GM19468 (cell line): ENCODE results near the gene COPE.

Experiments used
- ATAC-seq: cut with Tn5 transposase; IDR thresholded peaks from one replicate; pipeline ENCODE4 v1.9.1; 2021; ENCODE audit warnings: mild to moderate bottlenecking, moderate library complexity, moderate number of reproducible peaks; ENCODE audit not compliant: unreplicated experiment; ENCODE audit errors: extremely low read depth

COPE gene

DNA sequence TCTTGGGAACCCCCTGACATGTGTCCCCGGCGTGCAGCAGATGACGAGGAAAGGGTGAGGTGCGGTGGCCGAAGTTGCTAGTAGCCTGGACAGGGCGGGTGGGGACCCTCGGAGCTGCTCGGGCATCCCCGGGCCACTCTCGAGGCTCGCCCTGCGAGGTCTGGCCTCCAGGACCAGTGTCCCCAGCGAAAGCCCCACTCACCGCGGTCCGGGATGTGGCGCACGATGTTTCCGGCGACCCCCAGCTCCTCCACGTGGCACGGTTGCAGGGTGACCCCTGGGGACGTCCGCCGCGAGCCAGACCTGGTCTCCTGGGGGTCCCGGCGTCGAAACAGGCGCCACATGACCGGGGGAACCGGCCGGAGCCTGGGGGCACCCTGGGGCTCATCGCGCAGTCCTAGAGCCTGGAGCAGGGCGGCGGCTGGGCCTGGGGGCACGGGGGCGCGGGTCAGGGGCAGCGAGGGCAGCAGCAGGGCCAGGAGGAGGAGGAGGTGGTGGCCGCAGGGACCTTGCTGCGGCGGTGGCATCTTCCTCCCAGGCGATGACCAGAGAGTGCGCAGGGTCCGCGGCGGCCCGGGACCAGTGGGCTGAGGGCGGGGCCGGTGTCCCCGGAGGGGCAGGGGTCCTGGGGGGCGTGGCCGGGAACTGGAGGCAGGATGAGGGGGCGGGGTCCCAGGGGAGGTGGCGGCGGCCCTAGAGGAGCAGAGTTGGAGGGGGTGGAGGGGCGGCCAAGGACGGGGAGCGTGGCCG lies 49.2 kb downstream of the COPE start:
- ATAC-seq = no peak

DNA sequence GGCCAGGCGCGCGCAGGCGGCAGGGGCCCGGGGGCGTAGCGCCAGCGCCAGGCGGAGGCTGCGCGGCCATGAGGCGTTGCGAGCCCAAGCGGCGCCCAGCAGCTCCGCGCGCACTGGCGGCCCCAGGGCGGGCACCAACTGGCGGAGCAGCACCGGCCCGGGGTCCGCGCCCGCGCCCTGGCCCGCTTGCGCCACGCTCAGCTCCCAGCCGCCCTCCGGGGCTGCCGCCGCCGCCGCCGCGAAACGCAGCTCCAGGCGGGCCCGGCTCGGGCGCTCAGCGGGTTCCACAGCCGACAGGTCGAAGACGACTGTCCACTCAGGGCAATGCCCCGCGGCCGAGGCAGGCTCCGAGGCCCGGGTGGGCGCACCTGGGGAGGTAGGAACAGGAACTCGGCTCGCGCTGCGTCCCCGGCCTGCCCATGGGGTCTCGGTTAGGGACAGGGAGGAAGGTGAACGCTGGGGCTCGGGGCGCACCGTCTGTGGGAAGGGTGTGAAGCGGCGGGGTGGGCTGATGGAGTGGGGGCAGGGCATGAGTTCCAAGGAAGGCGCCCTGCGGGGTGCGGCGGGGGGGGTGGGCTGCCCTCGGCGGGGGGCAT lies 50.1 kb downstream of the COPE start:
- ATAC-seq = no peak

DNA sequence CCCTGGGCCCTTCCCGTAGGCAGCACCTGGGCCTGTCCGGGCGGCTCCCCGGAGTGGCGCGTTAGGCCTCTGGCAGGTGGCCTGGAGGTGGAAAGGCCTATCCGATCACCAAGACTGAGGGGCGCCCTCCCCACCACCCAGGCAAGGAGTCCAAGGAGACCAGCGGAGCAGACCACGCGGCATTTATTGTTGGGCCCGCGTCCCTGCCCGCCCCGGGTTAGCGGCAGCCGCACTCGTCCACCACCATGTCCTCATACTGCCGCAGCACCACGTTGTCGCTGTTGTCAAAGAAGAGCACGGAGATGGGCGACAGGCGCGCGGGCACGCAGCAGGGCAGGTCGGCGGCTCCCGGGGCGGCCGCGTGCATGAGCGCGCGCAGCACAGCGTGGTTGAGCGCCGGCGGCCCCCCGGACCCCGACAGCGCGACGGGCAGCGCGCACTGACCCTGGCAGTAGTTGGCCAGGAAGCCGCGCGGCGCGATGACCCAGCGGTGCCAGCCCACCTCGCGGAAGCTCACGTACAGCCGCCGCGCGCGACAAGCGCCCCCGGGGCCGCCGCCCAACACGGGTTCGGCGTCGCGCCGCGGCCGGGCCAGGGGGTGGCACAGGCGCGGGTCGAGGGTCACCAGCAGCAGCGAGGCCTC lies 50.7 kb downstream of the COPE start:
- ATAC-seq = no peak

DNA sequence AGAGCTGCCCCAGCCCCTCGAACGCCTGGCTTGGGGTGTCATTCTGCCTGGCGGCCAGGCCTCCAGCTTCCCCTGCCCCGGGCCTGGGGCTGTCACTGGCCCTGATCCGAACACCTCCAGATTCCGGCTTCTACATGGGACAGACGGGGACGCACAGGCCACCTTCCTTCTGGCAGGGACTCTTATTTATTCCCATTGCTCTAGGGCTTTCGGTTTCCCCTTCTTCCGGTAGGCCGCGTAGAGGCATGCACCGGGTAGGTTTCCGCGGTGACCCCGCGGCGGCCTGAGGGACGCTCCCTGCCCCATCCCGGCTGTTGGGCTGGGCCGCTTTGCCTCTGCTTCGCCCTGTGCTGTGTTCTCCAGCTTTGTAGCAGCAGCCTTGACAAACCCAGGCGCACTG lies 51.4 kb downstream of the COPE start:
- no peak for ATAC-seq

DNA sequence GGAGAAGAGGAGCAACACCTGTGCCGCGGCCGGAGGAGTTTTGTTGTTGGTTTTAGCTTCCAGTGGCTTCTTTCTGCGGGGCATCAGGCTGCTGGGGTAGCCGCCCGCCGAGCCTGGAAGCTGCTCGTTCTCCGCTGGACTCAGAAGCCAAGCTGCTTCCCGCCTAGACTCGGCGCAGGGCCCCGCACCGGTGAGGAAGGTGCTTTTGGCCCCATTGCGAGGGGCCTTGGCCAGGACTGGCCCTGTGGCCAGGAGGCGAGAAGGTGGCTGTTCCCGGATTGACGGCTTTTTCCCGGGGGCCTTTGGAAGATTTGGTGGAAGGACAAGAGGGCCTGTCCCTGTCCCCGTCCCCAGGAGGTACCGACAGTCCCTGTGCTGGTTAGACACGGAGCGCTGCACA lies 52.0 kb downstream of the COPE start:
- no peak for ATAC-seq

DNA sequence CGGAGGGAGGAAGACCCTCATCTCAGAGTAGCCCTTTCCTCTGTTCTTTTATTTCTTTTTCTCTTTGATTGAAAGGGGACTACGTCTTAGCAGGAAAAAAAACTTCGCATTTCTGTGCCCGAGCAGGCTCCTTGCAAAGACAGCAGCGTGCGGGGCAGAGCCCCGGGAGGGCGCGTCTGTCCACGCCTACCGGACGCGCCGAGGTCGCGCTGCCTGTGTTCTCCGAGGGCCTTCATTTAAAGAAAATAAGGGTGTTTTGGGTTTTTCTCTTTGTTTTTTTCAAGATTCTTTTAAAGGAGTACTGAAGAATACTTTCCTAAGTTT lies 52.4 kb downstream of the COPE start:
- no peak for ATAC-seq

DNA sequence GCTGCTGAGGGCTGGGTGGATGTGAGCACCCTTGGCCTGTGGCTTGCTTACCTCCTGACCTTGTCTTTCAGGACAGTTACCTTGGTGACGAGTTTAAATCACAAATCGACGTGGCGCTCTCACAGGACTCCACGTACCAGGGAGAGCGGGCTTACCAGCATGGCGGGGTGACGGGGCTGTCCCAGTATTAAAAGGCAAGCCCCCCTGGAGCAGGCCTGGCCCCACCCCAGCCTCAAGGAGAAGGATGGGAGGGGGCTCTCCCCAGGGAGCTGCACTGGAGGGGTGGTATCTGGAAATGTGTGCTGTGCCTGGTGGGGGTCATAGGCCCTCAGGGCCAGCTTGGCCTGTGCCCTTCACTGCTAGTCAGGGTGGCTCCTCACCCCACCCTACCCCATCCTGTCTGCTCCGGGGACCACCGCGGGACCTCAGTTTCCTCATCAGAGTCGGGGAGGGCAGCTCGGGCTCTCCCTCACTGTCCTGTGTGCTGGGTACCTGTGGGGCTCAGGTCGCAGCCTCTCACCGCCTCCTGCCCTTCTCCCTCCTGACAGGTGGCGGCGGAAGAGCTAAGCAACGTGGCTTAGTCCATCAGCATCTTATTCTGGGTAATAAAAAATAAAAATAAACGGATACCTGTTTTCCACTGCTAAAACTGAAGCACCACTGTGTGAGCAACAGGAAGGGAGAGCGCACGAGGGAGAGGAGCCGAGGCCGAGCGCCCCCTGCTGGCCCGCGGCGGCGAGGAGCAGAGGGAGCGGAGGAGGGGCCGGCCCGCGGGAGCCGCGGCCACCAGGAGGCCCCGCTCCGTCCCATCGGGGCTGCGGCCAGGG lies 53.0 kb downstream of the COPE start:
- ATAC-seq = no peak

DNA sequence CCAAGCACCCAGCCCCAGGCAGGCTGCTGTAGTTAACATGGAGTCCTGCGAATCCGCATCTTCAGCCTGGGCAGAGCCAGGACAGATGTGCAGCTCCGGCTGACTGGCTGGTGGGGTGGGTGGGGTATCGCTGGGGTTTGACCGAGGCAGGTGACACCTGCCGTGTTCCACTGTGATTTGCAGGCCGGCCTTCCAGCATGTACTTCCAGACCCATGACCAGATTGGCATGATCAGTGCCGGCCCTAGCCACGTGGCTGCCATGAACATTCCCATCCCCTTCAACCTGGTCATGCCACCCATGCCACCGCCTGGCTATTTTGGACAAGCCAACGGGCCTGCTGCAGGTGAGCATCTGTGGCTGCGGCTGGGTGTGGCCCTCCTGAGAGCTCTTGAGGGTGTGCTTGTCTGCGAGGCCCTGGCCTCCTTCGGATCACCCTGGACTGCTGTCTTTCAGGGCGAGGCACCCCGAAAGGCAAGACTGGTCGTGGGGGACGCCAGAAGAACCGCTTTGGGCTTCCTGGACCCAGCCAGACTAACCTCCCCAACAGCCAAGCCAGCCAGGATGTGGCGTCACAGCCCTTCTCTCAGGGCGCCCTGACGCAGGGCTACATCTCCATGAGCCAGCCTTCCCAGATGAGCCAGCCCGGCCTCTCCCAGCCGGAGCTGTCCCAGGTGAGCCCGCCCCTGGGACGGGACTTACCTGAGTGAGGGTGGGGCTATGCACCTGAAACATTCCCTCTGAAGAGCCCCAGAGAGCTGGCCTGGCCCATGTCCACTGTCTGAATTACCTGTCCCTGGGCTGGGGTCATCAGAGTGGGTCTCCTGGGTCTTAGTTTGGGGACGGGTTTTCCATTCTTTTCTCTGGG lies 53.8 kb downstream of the COPE start:
- ATAC-seq = no peak

DNA sequence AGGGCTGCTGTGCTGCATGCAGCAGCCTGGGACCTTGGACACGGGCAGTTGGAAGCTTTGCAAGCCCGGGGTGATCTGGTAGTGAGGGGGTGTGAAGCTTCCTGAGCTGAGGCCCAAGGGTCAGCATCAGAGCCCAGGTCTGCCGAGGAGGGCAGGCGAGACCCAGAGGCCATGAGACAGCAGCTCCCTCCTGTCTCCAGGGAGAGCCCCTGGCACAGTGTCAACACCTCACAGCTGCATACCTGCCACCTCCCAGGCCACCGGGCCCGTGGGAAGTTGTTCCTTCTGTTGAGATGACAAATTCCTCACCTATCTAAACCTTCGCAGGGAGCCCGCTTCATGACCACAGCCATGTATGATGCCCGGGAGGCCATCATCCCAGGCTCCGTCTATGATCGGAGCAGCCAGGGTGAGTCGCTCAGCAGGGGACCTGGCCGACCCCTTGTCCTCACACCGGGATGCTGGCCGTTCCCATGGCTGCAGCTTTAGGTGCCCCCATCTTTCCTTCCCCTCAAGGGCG lies 55.3 kb downstream of the COPE start:
- ATAC-seq = no peak

DNA sequence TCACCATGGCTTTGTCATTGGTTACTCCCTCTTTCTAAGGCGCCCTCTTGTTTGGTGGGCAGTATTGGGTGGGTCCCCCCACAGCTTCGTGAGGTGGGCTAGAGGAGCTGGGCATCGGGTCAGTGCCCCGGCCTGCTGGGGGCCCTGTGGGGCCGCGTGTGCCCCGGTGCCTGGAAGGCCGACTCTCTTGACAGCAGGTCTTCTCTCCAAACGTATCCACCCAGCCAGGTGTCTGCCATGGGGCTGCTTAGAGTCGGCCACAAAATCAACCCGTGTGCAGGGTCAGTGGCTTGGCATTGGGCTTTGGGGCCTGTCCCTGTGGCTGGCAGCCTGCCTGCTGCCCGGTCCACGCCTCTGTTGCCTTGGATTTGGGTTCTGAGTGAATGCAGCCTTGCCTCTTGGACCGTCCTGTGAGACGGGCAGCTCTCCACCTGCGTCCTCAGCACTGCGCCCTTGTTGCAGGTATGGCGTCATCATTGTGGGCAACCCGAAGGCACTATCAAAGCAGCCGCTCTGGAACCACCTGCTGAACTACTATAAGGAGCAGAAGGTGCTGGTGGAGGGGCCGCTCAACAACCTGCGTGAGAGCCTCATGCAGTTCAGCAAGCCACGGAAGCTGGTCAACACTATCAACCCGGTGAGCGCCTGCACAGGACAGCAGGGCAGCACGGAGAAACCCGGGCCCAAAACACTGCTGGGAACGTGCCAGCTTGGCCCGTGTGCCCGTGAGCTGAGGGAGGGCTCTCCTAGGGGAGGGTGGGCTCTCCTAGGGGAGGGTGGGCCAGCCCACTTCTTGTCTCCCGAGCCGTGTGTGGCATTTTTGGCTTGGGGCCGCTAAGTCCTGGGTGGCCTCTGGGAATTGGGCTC lies 56.0 kb downstream of the COPE start:
- no peak for ATAC-seq

DNA sequence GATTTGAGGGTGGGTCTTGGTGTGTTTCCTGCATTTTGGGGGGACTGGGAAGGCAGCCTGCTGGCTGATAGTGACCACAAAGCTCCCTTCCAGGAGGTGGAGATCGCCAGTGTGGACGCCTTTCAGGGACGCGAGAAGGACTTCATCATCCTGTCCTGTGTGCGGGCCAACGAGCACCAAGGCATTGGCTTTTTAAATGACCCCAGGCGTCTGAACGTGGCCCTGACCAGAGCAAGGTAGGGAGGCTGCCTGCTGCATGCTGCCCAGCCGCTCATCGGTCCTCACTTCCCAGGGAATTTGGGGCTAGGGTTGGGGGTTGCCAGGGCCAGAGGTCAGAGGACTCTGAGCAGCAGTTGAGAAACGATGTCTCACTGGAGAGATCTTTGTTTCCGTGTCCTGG lies 57.3 kb downstream of the COPE start:
- no peak for ATAC-seq

DNA sequence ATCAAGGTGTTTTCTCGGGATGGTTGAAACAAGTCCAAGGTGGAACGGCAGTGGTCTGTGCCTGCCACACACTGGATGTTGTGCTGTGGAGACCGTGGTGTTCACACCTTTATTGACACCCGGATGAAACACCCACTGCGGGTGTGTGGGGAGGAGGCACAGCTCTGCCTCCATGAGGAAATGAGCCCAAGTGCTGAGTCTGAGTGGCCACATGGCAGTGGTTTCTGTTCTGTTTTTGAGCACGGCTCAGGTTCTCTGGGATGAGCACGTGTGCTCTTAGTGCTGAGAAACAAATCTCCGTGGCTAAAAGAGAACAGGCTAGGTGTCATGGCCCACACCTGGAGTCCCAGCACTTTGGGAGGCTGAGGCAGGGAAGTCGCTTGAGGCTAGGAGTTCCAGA lies 58.0 kb downstream of the COPE start:
- no peak for ATAC-seq

DNA sequence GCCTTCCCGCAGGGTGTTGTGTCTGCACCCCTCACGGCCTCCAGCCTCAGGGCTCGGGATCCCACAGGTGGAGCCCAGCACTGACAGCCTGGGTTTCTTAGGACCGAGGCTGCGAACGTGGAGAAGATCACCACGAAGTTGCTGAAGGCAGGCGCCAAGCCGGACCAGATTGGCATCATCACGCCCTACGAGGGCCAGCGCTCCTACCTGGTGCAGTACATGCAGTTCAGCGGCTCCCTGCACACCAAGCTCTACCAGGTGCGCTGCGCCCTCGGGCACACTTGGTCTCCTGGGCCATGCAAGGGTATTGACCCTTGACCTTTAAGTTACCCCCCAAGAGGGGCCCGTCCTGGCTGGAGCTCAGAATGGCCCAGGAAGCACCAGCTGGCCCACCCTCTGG lies 58.5 kb downstream of the COPE start:
- ATAC-seq = no peak

DNA sequence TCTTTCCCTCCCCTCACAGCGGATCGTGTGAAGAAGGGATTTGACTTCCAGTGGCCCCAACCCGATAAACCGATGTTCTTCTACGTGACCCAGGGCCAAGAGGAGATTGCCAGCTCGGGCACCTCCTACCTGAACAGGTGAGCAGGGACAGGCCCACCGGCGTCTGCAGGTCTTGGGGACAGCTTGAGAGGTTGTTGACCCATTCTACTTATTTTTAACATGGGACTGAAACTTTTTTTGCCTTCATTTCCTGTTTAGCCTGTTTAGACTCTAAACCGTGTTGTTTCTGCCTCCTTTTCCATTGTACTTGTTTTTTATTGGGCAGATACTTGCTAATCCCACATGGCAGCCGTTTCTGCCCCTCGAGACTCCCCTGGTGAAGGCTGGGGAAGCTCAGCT lies 58.9 kb downstream of the COPE start:
- no peak for ATAC-seq

DNA sequence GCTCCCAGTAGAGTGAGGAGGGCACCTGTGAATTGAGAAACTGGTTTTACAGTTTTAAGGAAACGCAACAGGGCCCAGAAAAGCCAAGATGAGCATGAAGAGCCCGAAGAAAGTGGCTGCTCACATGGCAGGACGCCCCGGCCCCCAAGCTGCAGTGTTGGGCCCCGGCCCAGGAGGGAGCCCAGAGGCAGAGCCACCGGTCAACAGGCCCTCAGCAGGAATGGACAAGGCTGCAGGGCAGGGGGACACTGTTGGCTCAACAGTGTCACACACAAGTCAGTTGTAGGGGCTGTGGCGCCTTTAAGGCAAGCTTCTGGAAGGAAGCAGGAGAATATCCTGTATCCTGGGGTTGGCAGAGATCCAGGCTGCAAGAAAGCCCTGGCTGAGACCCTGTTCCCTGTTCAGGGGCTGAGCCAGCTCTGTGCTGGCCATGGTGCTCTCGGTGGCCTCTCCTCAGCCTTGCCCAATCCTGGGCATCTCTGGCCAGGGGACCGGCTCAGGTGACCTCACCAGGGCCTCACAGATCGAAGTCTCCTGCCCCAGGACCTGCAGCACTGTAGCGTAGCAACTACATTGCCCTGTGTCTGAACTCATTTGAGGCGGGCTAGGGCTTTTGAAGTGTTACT lies 59.4 kb downstream of the COPE start:
- no peak for ATAC-seq

DNA sequence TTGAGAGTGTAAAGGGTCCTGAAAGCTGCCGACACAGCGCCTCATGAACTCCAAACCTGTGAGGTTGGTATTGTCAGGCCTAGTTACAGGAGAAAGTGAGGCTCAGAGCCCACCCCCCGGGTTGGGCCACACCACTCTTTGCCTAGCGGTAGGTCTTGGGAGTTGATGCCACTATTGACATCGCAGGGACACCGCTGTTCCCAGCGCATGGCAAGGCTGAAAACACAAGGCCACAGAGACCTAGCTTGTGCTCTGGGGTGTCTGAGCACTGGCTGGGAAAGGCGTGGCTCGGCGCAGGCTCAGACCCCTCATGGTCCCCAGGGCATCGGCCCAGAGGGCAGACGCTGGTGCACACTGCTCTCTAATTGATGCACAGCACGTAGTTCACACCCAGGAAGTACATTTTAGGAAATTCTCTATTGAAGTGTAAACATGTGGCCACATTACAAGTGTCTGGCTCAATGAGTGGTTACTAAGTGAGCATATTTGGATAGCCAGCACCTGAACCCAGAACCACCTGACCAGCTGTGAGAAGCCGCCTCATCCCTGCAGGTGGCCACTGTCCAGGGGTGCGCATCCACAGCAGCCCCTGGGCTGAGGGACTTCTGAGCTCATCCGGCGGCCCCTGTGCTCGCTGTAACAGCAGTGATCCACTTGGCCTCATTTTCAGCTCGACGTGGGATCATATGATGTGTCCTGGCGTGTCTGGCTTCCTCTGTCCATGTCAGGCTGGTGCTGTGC lies 60.1 kb downstream of the COPE start:
- no peak for ATAC-seq

DNA sequence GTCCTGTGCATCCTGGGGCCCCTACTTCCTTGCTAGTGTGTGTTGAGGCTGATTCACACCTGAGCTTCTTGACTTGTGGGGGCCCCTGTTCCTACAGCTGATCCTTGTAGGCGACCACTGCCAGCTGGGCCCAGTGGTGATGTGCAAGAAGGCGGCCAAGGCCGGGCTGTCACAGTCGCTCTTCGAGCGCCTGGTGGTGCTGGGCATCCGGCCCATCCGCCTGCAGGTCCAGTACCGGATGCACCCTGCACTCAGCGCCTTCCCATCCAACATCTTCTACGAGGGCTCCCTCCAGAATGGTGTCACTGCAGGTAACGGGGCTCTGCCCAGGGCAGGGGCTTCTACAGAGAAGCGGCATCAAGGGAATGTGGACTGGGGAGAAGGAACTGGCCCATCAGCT lies 62.0 kb downstream of the COPE start:
- ATAC-seq = no peak
